Measurements from ENCODE around the gene TUBGCP2. TPM values are rescaled to one million over a fixed set of nuclear protein-coding genes. Genes with fewer than 3 reads are reported as not detected.
"Not testable (repeated sequence)": the region's sequence is repeated elsewhere in the genome, so short reads cannot be mapped to it uniquely, and the experiment has no call there.

TUBGCP2 gene
- total RNA-seq, 3 donors from 2014 or later, result 48.1 to 63.4 (median 58.8) TPM

DNA sequence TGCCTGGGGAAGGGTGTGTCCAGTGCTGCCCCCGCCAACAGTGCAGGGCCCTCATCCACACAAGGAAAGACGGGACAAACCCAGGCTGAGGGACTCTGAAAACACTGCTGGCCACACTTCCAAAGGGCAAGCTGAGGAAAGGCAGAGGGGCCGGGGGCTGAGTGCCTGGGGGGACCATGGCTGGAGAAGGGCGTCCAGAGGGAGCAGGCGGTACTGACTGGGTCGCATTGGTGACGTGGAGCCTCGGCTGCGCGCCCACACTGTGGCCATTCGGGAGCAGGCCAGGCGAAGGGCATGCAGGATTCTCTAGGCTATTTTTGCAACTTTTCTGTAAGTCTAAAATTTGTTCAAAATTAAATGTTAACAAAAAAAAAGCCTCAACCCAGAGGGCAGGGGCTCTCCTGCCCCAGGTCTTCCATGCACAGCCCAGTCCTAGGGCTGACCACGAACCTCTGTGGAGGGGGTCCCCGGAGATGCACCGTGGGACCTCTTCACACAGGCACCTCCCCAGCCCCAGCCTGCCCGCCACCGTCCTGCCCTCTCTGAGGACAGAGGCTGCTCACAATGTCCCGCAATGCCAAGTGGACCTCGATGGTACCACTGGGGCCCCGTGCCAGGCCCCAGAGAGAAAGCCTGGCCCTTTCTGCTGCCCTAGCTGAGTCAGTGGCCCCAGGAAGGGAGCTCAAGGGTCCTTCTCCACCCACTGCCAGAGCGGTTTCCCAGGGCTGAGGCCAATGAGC is 42.4 kb downstream of the TUBGCP2 start:
- DNase-seq, result no peak
- Histone ChIP-seq H3K36me3 (ENCODE audit: low read depth) (no peaks in the 10 kb centered on the region), H3K4me1 (ENCODE audit: low read depth) (peaks cover 27% of the 10 kb centered on the region), H3K4me3 (no peak overlapping the region), H3K9me3 (no peaks in the 10 kb centered on the region)
- no peak for ATAC-seq
- TF ChIP-seq, protein P1, sequence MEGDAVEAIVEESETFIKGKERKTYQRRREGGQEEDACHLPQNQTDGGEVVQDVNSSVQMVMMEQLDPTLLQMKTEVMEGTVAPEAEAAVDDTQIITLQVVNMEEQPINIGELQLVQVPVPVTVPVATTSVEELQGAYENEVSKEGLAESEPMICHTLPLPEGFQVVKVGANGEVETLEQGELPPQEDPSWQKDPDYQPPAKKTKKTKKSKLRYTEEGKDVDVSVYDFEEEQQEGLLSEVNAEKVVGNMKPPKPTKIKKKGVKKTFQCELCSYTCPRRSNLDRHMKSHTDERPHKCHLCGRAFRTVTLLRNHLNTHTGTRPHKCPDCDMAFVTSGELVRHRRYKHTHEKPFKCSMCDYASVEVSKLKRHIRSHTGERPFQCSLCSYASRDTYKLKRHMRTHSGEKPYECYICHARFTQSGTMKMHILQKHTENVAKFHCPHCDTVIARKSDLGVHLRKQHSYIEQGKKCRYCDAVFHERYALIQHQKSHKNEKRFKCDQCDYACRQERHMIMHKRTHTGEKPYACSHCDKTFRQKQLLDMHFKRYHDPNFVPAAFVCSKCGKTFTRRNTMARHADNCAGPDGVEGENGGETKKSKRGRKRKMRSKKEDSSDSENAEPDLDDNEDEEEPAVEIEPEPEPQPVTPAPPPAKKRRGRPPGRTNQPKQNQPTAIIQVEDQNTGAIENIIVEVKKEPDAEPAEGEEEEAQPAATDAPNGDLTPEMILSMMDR (IDR thresholded peaks at IDR 0.05), result no peak
- intact Hi-C loops (cut with DNase I, micrococcal nuclease), result no loop called here

DNA sequence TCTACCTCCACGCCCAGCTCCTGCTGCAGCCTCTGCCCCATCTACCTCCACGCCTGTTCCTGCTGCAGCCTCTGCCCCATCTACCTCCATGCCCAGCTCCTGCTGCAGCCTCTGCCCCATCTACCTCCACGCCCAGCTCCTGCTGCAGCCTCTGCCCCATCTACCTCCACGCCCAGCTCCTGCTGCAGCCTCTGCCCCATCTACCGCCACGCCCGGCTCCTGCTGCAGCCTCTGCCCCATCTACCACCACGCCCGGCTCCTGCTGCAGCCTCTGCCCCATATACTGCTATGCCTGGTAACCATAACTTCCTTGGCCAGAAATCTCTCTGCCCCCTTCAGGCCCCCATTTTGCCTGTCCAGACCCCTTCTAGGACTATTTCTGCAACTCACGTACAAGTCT is 43.6 kb downstream of the TUBGCP2 start:
- ATAC-seq; H3K9me3 ChIP-seq; intact Hi-C loops (cut with DNase I, micrococcal nuclease); H3K36me3 ChIP-seq (ENCODE audit: low read depth); H3K4me3 ChIP-seq: not testable (repeated sequence)
- DNase-seq, result peak in 2 of 3 donors; percentile 65 to 71
- peaks cover 31% of the 10 kb centered on the region for H3K4me1 ChIP-seq (ENCODE audit: low read depth)

DNA sequence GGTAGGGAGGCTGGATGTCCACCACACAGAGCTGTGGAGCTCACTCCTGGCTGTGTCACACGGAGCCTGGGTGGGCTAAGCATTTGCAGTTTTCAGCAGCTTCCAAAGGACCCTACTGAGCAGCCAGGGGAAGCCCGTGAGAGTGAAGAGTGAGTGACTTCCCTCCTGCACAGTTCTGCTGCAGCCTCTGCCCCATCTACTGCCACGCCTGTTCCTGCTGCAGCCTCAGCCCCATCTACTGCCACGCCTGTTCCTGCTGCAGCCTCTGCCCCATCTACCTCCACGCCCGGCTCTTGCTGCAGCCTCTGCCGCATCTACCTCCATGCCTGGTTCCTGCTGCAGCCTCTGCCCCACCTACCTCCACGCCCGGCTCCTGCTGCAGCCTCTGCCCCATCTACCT is 44.2 kb downstream of the TUBGCP2 start:
- intact Hi-C loops (cut with DNase I, micrococcal nuclease), result no loop called here
- TF ChIP-seq, protein P1 (IDR thresholded peaks at IDR 0.05), result no peak
- no peaks in the 10 kb centered on the region for H3K36me3 ChIP-seq (ENCODE audit: low read depth)
- H3K4me1 ChIP-seq (ENCODE audit: low read depth), result peaks cover 31% of the 10 kb centered on the region
- H3K9me3 ChIP-seq, result no peaks in the 10 kb centered on the region
- DNase-seq (peak; percentile 65 to 86 (median 76)), ATAC-seq (peak; percentile 24)
- H3K4me3 ChIP-seq, result no peak overlapping the region

DNA sequence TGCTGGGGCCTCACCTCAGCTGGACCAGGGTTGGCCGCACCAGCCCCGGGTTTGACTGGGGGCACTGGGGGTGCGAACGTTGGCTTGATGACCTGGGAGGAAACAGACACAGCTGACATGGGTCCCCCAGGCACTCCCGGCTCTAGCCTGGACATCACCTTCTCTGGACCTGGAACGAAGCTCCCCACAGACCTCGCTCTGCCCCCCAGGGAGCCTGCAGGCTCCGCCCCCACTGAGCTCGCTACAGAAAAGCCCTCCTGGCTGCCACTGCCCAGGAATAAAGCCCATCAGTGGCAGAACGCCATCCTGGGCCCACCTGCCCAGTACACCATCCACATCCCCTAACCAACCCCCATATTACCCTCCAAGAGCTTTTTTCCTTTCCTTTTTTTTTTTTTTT is 45.0 kb downstream of the TUBGCP2 start:
- intact Hi-C loops (cut with DNase I, micrococcal nuclease), result no loop called here

DNA sequence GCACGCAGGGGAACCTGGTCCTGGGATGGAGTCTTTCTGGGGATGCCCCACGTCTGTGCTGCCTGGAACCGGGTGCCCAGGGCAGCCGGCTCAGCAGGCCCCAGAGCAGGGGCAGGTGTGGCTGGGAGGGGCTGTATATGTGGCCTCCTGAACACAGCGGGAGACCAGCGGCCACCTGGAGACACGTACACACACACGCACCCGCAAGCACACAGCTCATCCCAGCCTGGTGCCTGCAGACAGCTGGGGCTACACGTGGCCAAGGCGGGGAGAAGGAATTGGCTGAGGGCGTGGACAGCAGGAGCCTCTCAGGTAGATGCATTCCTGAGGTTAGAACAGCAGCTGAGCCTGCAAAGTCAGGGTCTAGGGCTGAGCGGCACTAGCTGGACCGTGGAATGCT is 46.0 kb downstream of the TUBGCP2 start:
- no peaks in the 10 kb centered on the region for H3K36me3 ChIP-seq (ENCODE audit: low read depth)
- TF ChIP-seq, protein P1 (IDR thresholded peaks at IDR 0.05), result no peak
- H3K4me3 ChIP-seq, result no peak overlapping the region
- no peaks in the 10 kb centered on the region for H3K9me3 ChIP-seq
- ATAC-seq (peak; percentile 2), DNase-seq (peak in 1 of 3 donors; percentile 68)
- H3K4me1 ChIP-seq (ENCODE audit: low read depth), result peaks cover 44% of the 10 kb centered on the region
- intact Hi-C loops (cut with DNase I, micrococcal nuclease), result no loop called here

More for the DNA sequence above, 45.0 kb downstream of the TUBGCP2 start:
- peaks cover 34% of the 10 kb centered on the region for H3K4me1 ChIP-seq (ENCODE audit: low read depth)
- TF ChIP-seq, protein P1 (IDR thresholded peaks at IDR 0.05), result no peak
- H3K36me3 ChIP-seq (ENCODE audit: low read depth), result no peaks in the 10 kb centered on the region
- DNase-seq (no peak), ATAC-seq (no peak)
- no peaks in the 10 kb centered on the region for H3K9me3 ChIP-seq
- H3K4me3 ChIP-seq, result no peak overlapping the region

DNA sequence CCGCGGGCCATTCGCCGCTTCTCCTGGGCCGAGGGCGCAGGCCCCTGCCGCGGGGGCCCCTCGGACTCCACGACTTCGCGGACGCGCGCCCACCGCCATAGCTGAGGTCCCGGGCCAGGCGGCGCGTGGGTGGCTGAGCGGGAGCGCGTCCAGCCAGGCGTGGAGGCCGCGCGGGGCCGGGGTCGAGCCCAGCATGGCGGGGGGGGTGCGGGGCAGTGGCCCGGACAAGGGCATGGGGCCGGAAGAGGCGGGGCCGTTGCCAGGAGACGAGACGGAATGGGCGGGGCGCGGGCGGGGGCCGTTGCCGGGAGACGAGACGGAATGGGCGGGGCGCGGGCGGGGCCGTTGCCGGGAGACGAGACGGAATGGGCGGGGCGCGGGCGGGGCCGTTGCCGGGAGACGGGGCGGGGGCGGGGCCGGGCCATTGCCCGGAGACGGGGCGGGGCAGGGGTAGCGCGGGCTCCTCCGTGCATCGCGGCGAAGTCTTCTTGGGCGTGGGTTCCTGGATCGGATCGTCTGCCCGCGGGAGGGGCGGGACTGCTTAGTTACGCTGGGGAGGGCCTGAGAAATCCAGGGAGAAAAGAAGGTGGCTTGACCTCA is 46.8 kb downstream of the TUBGCP2 start:
- ATAC-seq (peak; percentile 83), DNase-seq (peak; percentile 93 to 95 (median 94))
- H3K9me3 ChIP-seq, result no peaks in the 10 kb centered on the region
- intact Hi-C loops (cut with DNase I, micrococcal nuclease), result no loop called here
- no peaks in the 10 kb centered on the region for H3K36me3 ChIP-seq (ENCODE audit: low read depth)
- TF ChIP-seq, protein P1 (IDR thresholded peaks at IDR 0.05), result no peak
- H3K4me3 ChIP-seq, result peak overlapping the region; percentile 56
- peaks cover 50% of the 10 kb centered on the region for H3K4me1 ChIP-seq (ENCODE audit: low read depth)

All from mucosa of descending colon (tissue), 3 donors.